ENCODE results near the gene COL1A1.

COL1A1 gene

GRCh38 chr17:50185631-50186471 lies 15.6 kb downstream of the COL1A1 start:
- no peak for DNase-seq

- no peak for DNase-seq
Measured at GRCh38 chr17:50184611-50185398, 16.6 kb downstream of the COL1A1 start.

GRCh38 chr17:50184064-50184463 lies 17.4 kb downstream of the COL1A1 start:
- no peak for DNase-seq

- DNase-seq: no peak
Measured at GRCh38 chr17:50183421-50183994, 17.9 kb downstream of the COL1A1 start.

GRCh38 chr17:50182783-50183420 lies 18.5 kb downstream of the COL1A1 start:
- no peak for DNase-seq

- DNase-seq: no peak
Measured at GRCh38 chr17:50181591-50182560, 19.6 kb downstream of the COL1A1 start.

- no peak for DNase-seq
Measured at GRCh38 chr17:50181144-50181543, 20.3 kb downstream of the COL1A1 start.

- DNase-seq: no peak
Measured at GRCh38 chr17:50180620-50181019, 20.8 kb downstream of the COL1A1 start.

GRCh38 chr17:50180111-50180510 lies 21.3 kb downstream of the COL1A1 start:
- DNase-seq: no peak

- peak; percentile 86 to 90 for DNase-seq
Measured at GRCh38 chr17:50177983-50178834, 23.2 kb downstream of the COL1A1 start.

GRCh38 chr17:50177476-50177875 lies 24.0 kb downstream of the COL1A1 start:
- DNase-seq: no peak

GRCh38 chr17:50176559-50177357 lies 24.7 kb downstream of the COL1A1 start:
- DNase-seq: no peak

- DNase-seq: no peak
Measured at GRCh38 chr17:50175035-50175807, 26.2 kb downstream of the COL1A1 start.

GRCh38 chr17:50174444-50174843 lies 27.0 kb downstream of the COL1A1 start:
- DNase-seq: no peak

- no peak for DNase-seq
Measured at GRCh38 chr17:50173335-50173941, 28.0 kb downstream of the COL1A1 start.

- no peak for DNase-seq
Measured at GRCh38 chr17:50172936-50173334, 28.5 kb downstream of the COL1A1 start.

GRCh38 chr17:50172130-50172529 lies 29.3 kb downstream of the COL1A1 start:
- DNase-seq: no peak

- DNase-seq: no peak
Measured at GRCh38 chr17:50171371-50172071, 29.9 kb downstream of the COL1A1 start.

Data from SHP77 (cell line).